ENCODE measurements around the gene NPR2.

The NPR2 gene

GRCh38 chr9:35749515-35750255 lies 41.7 kb upstream of the NPR2 start:
- no peaks in the 10 kb centered on the region for H3K27me3 ChIP-seq (ENCODE audit: control insufficient read depth in 1 of 2, insufficient read depth in 1 of 2, low read length in 2 of 2)
- peak overlapping the region; percentile 52 to 64 for H3K4ac ChIP-seq (ENCODE audit: low read depth in 1 of 2, low read length in 2 of 2)
- H4K8ac ChIP-seq (ENCODE audit: low read length): peak overlapping the region; percentile 93
- peak; percentile 45 for DNase-seq
- peak overlapping the region; percentile 83 to 85 for H3K18ac ChIP-seq (ENCODE audit: low read depth in 1 of 2, low read length in 2 of 2)
- H3K27ac ChIP-seq (ENCODE audit: low read length, poor library complexity, severe bottlenecking): peak overlapping the region; percentile 68
- peak overlapping the region; percentile 21 to 40 for H2BK12ac ChIP-seq (ENCODE audit: low read length in 2 of 2)
- 7% methylated on average over 16 of the region's 19 CpGs for WGBS
- H2BK5ac ChIP-seq (ENCODE audit: low read depth, low read length, poor library complexity, severe bottlenecking): no peak overlapping the region
- H3K23ac ChIP-seq (ENCODE audit: low read length in 2 of 2): no peak overlapping the region
- peak overlapping the region; percentile 93 for H2BK15ac ChIP-seq (ENCODE audit: low read depth, poor library complexity, severe bottlenecking)
- H3K36me3 ChIP-seq (ENCODE audit: control insufficient read depth in 1 of 2, insufficient read depth in 2 of 2, low read depth in 1 of 2, low read length in 2 of 2): peaks cover 32 to 50% of the 10 kb centered on the region in 2 experiments
- peak overlapping the region; percentile 86 for H4K91ac ChIP-seq (ENCODE audit: low read length)
- peak overlapping the region in 1 of 2 experiments; percentile 63 for H3K14ac ChIP-seq (ENCODE audit: low read length in 2 of 2)
- H3K4me2 ChIP-seq (ENCODE audit: low read length, poor library complexity, severe bottlenecking): peak overlapping the region; percentile 91
- H3K79me1 ChIP-seq (replicated peaks; ENCODE audit: low read length, poor library complexity, severe bottlenecking): peaks cover 17% of the 10 kb centered on the region
- peak overlapping the region; percentile 24 for H2AK5ac ChIP-seq (ENCODE audit: low read length, severe bottlenecking)
- no peaks in the 10 kb centered on the region for H3K9me3 ChIP-seq (ENCODE audit: control insufficient read depth, low read length)
- H3K9ac ChIP-seq (ENCODE audit: low read length): peak overlapping the region; percentile 93
- H2BK120ac ChIP-seq (ENCODE audit: low read depth, low read length): peak overlapping the region; percentile 81
- peak overlapping the region; percentile 33 for H2AFZ ChIP-seq (ENCODE audit: low read depth, low read length)
- H3K4me1 ChIP-seq (ENCODE audit: control insufficient read depth, insufficient read depth, low read depth, low read length): peaks cover 33% of the 10 kb centered on the region
- H3K4me3 ChIP-seq (ENCODE audit: insufficient read depth in 1 of 2, low read depth in 1 of 2, low read length in 2 of 2): peak overlapping the region; percentile 88 to 95

GRCh38 chr9:35750256-35750531 lies 41.2 kb upstream of the NPR2 start:
- H4K8ac ChIP-seq (ENCODE audit: low read length): peak overlapping the region; percentile 47
- no peak overlapping the region for H3K18ac ChIP-seq (ENCODE audit: low read depth in 1 of 2, low read length in 2 of 2)
- H2BK12ac ChIP-seq (ENCODE audit: low read length in 2 of 2): peak overlapping the region in 1 of 2 experiments; percentile 21
- no peak for DNase-seq
- no peak overlapping the region for H3K4ac ChIP-seq (ENCODE audit: low read depth in 1 of 2, low read length in 2 of 2)
- H3K14ac ChIP-seq (ENCODE audit: low read length in 2 of 2): no peak overlapping the region
- WGBS: 89% methylated on average over 4 of the region's 4 CpGs
- no peak overlapping the region for H3K23ac ChIP-seq (ENCODE audit: low read length in 2 of 2)
- H2AFZ ChIP-seq (ENCODE audit: low read depth, low read length): no peak overlapping the region
- peak overlapping the region; percentile 24 for H2AK5ac ChIP-seq (ENCODE audit: low read length, severe bottlenecking)
- H3K27ac ChIP-seq (ENCODE audit: low read length, poor library complexity, severe bottlenecking): no peak overlapping the region
- peaks cover 33 to 53% of the 10 kb centered on the region in 2 experiments for H3K36me3 ChIP-seq (ENCODE audit: control insufficient read depth in 1 of 2, insufficient read depth in 2 of 2, low read depth in 1 of 2, low read length in 2 of 2)
- no peaks in the 10 kb centered on the region for H3K27me3 ChIP-seq (ENCODE audit: control insufficient read depth in 1 of 2, insufficient read depth in 1 of 2, low read length in 2 of 2)
- no peak overlapping the region for H2BK120ac ChIP-seq (ENCODE audit: low read depth, low read length)
- H3K79me1 ChIP-seq (replicated peaks; ENCODE audit: low read length, poor library complexity, severe bottlenecking): peaks cover 18% of the 10 kb centered on the region
- H4K91ac ChIP-seq (ENCODE audit: low read length): no peak overlapping the region
- H3K9ac ChIP-seq (ENCODE audit: low read length): peak overlapping the region; percentile 93
- no peaks in the 10 kb centered on the region for H3K9me3 ChIP-seq (ENCODE audit: control insufficient read depth, low read length)
- peaks cover 34% of the 10 kb centered on the region for H3K4me1 ChIP-seq (ENCODE audit: control insufficient read depth, insufficient read depth, low read depth, low read length)
- H3K4me2 ChIP-seq (ENCODE audit: low read length, poor library complexity, severe bottlenecking): peak overlapping the region; percentile 91
- no peak overlapping the region for H2BK5ac ChIP-seq (ENCODE audit: low read depth, low read length, poor library complexity, severe bottlenecking)
- H2BK15ac ChIP-seq (ENCODE audit: low read depth, poor library complexity, severe bottlenecking): no peak overlapping the region
- H3K4me3 ChIP-seq (ENCODE audit: insufficient read depth in 1 of 2, low read depth in 1 of 2, low read length in 2 of 2): peak overlapping the region in 1 of 2 experiments; percentile 95

- Histone ChIP-seq H3K4me2 (ENCODE audit: low read length, poor library complexity, severe bottlenecking) (no peak overlapping the region), H3K36me3 (ENCODE audit: control insufficient read depth in 1 of 2, insufficient read depth in 2 of 2, low read depth in 1 of 2, low read length in 2 of 2) (peaks cover 38 to 52% of the 10 kb centered on the region in 2 experiments), H3K4ac (ENCODE audit: low read depth in 1 of 2, low read length in 2 of 2) (no peak overlapping the region)
These were observed 37.9 kb upstream of the NPR2 start for GRCh38 chr9:35753466-35753865.

GRCh38 chr9:35754264-35754663 lies 37.1 kb upstream of the NPR2 start, which contains the start of gene MSMP:
Gene MSMP, minus strand, starts transcription at chr9:35754276. Its CDS starts 147 bp downstream, at chr9:35754129.
- Histone ChIP-seq H3K4me3 (ENCODE audit: insufficient read depth in 1 of 2, low read depth in 1 of 2, low read length in 2 of 2) (no peak within 1 kb of the TSS), H2BK12ac (ENCODE audit: low read length in 2 of 2) (no peak within 1 kb of the TSS), H3K27me3 (ENCODE audit: control insufficient read depth in 1 of 2, insufficient read depth in 1 of 2, low read length in 2 of 2) (no peaks in the 10 kb centered on the region), H3K14ac (ENCODE audit: low read length in 2 of 2) (no peak within 1 kb of the TSS), H3K4me1 (ENCODE audit: control insufficient read depth, insufficient read depth, low read depth, low read length) (peaks cover 37% of the 10 kb centered on the region), H3K4ac (ENCODE audit: low read depth in 1 of 2, low read length in 2 of 2) (no peak within 1 kb of the TSS), H3K18ac (ENCODE audit: low read depth in 1 of 2, low read length in 2 of 2) (no peak within 1 kb of the TSS), H3K23ac (ENCODE audit: low read length in 2 of 2) (no peak within 1 kb of the TSS), H2AK5ac (ENCODE audit: low read length, severe bottlenecking) (peak within 1 kb of the TSS; percentile 55), H4K8ac (ENCODE audit: low read length) (no peak within 1 kb of the TSS), H2BK5ac (ENCODE audit: low read depth, low read length, poor library complexity, severe bottlenecking) (no peak within 1 kb of the TSS), H3K9ac (ENCODE audit: low read length) (no peak within 1 kb of the TSS), H2BK15ac (ENCODE audit: low read depth, poor library complexity, severe bottlenecking) (no peak within 1 kb of the TSS), H2BK120ac (ENCODE audit: low read depth, low read length) (no peak within 1 kb of the TSS), H3K27ac (ENCODE audit: low read length, poor library complexity, severe bottlenecking) (peak within 1 kb of the TSS; percentile 30), H3K36me3 (ENCODE audit: control insufficient read depth in 1 of 2, insufficient read depth in 2 of 2, low read depth in 1 of 2, low read length in 2 of 2) (peaks cover 38 to 52% of the 10 kb centered on the region in 2 experiments), H2AFZ (ENCODE audit: low read depth, low read length) (no peak within 1 kb of the TSS), H3K9me3 (ENCODE audit: control insufficient read depth, low read length) (no peaks in the 10 kb centered on the region), H3K79me1 (replicated peaks; ENCODE audit: low read length, poor library complexity, severe bottlenecking) (peaks cover 24% of the 10 kb centered on the region), H3K4me2 (ENCODE audit: low read length, poor library complexity, severe bottlenecking) (no peak within 1 kb of the TSS), H4K91ac (ENCODE audit: low read length) (no peak within 1 kb of the TSS)
- 66% methylated on average over 3 of the region's 3 CpGs for WGBS
- DNase-seq: no peak

More at GRCh38 chr9:35753466-35753865, 37.9 kb upstream of the NPR2 start:
- WGBS: 98% methylated on average over 4 of the region's 5 CpGs
- no peak overlapping the region for H2AK5ac ChIP-seq (ENCODE audit: low read length, severe bottlenecking)
- no peak overlapping the region for H4K8ac ChIP-seq (ENCODE audit: low read length)
- no peaks in the 10 kb centered on the region for H3K9me3 ChIP-seq (ENCODE audit: control insufficient read depth, low read length)
- H2AFZ ChIP-seq (ENCODE audit: low read depth, low read length): no peak overlapping the region
- no peak overlapping the region for H2BK15ac ChIP-seq (ENCODE audit: low read depth, poor library complexity, severe bottlenecking)
- H3K4me3 ChIP-seq (ENCODE audit: insufficient read depth in 1 of 2, low read depth in 1 of 2, low read length in 2 of 2): no peak overlapping the region
- no peak overlapping the region for H3K18ac ChIP-seq (ENCODE audit: low read depth in 1 of 2, low read length in 2 of 2)
- H3K23ac ChIP-seq (ENCODE audit: low read length in 2 of 2): no peak overlapping the region
- H3K4me1 ChIP-seq (ENCODE audit: control insufficient read depth, insufficient read depth, low read depth, low read length): peaks cover 37% of the 10 kb centered on the region
- no peak overlapping the region for H2BK12ac ChIP-seq (ENCODE audit: low read length in 2 of 2)
- no peak overlapping the region for H2BK5ac ChIP-seq (ENCODE audit: low read depth, low read length, poor library complexity, severe bottlenecking)
- H3K14ac ChIP-seq (ENCODE audit: low read length in 2 of 2): no peak overlapping the region
- no peak for DNase-seq
- no peak overlapping the region for H3K9ac ChIP-seq (ENCODE audit: low read length)
- H4K91ac ChIP-seq (ENCODE audit: low read length): no peak overlapping the region
- no peak overlapping the region for H3K27ac ChIP-seq (ENCODE audit: low read length, poor library complexity, severe bottlenecking)
- H3K27me3 ChIP-seq (ENCODE audit: control insufficient read depth in 1 of 2, insufficient read depth in 1 of 2, low read length in 2 of 2): no peaks in the 10 kb centered on the region
- H2BK120ac ChIP-seq (ENCODE audit: low read depth, low read length): no peak overlapping the region
- peaks cover 24% of the 10 kb centered on the region for H3K79me1 ChIP-seq (replicated peaks; ENCODE audit: low read length, poor library complexity, severe bottlenecking)
